Upper lobe of left lung (tissue), 6 donors: ENCODE data around the gene WNT6. TPM values are rescaled to one million over a fixed set of nuclear protein-coding genes. Genes with fewer than 3 reads are reported as not detected.
A peak's percentile ranks its signal among the peaks of the same experiment; 100 is the strongest.

Source experiments
- ATAC-seq, 2 donors: fragments of 200-7000 bp; cut with Tn5 transposase; one replicate each; pipeline ENCODE4 v1.9.1; 2022; ENCODE audit warnings: mild to moderate bottlenecking in 2 of 2, moderate library complexity in 2 of 2; ENCODE audit not compliant: low FRiP score in 2 of 2
- DNase-seq, 2 donors: peaks; one replicate each; pipeline ENCODE4 v3.0.0-alpha.2; 2019 to 2020
- H3K27ac ChIP-seq, 4 donors: fragments of 200-600 bp; sonication (generic); one replicate each; pipeline ENCODE4 v1.5.1; 2016 to 2019
- H3K27me3 ChIP-seq, 4 donors: fragments of 200-600 bp; sonication (generic); one replicate each; pipeline ENCODE4 v1.5.1; 2017 to 2019
- H3K36me3 ChIP-seq, 4 donors: fragments of 200-600 bp; sonication (generic); one replicate each; pipeline ENCODE4 v1.5.1; 2016 to 2019
- H3K4me1 ChIP-seq, 4 donors: fragments of 200-600 bp; sonication (generic); one replicate each; pipeline ENCODE4 v1.5.1; 2018 to 2019
- H3K4me3 ChIP-seq, 4 donors: fragments of 200-600 bp; sonication (generic); one replicate each; pipeline ENCODE4 v1.5.1; 2017 to 2019; ENCODE audit warnings: mild to moderate bottlenecking in 2 of 4, moderate library complexity in 1 of 4
- H3K9me3 ChIP-seq, 4 donors: fragments of 200-600 bp; sonication (generic); one replicate each; pipeline ENCODE4 v1.5.1; 2018 to 2019
- EP300 ChIP-seq, 4 donors: sonication (generic); formaldehyde crosslinking; IDR thresholded peaks; one replicate each; pipeline ENCODE4 v1.5.1; 2017; ENCODE audit warnings: antibody characterized with exemption in 4 of 4, control low read depth in 2 of 4
- POLR2A ChIP-seq, 4 donors: fragments of 450-650 bp; IDR thresholded peaks; one replicate each; pipeline ENCODE4 v1.5.1; 2016 to 2017; ENCODE audit warnings: antibody characterized with exemption in 4 of 4, mild to moderate bottlenecking in 2 of 4
- POLR2AphosphoS5 ChIP-seq, 2 donors: sonication (generic); formaldehyde crosslinking; IDR thresholded peaks; one replicate each; pipeline ENCODE4 v1.5.1; 2017; ENCODE audit warnings: antibody characterized with exemption in 2 of 2
- WGBS, 2 donors: methylation state at CpG; one replicate each; pipeline ENCODE4 v1.1.5; 2017 to 2018; 5-methylcytosine and 5-hydroxymethylcytosine counted together
- total RNA-seq, 6 donors: library from RNA; depleted of rRNA in 4 of 6; stranded (reverse); fragments of >200 nt in 4 of 6; gene quantifications; one replicate each; pipeline versions ENCODE4 v1.1.0 to v1.2.1, GENCODE V29; 2016 to 2021
- TF ChIP-seq, protein P1 (sequence below), 6 experiments: fragments of 450-650 bp in 4 of 6; fragments of 200-600 bp in 2 of 6; sonication (generic) in 2 of 6; IDR thresholded peaks; one replicate each; pipeline ENCODE4 v1.5.1; 2016 to 2019; ENCODE audit warnings: antibody characterized with exemption in 6 of 6
- donor health status: DM: no; HTN: no; CAD: no; lungs with moderate emphysema.
- donor health status: DM: no; HTN: yes; CAD: no; lungs with severe emphysema.

Gene WNT6
- total RNA-seq, 6 donors from 2014 or later = 0.31 to 4.2 (median 0.44) TPM; not detected in 3

DNA sequence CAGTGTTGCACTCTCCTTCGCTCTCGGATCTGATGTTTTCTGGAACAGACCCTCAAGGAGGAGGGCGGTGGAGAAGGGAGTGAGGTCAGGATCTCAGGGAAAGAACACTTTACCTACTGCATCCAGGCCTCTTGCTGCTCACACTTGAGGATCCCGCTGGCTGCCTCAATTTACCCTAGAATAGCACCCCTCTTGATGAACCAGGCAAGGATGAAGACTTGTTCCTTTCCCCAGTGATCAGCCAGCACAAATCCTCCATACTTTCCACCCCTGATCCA is 35.2 kb downstream of the WNT6 start:
- 70 to 76% methylated on average over 3 to 4 of the region's 4 CpGs for WGBS, 2 donors
- Histone ChIP-seq H3K27me3 (peaks cover 3 to 52% (median 23%) of the 10 kb centered on the region in 4 donors), H3K9me3 (no peaks in the 10 kb centered on the region), H3K4me3 (no peak overlapping the region), H3K27ac (no peak overlapping the region), H3K36me3 (no peaks in the 10 kb centered on the region), H3K4me1 (peaks cover 33 to 41% (median 37%) of the 10 kb centered on the region in 4 donors)
- no peak for ATAC-seq
- TF ChIP-seq, protein P1, sequence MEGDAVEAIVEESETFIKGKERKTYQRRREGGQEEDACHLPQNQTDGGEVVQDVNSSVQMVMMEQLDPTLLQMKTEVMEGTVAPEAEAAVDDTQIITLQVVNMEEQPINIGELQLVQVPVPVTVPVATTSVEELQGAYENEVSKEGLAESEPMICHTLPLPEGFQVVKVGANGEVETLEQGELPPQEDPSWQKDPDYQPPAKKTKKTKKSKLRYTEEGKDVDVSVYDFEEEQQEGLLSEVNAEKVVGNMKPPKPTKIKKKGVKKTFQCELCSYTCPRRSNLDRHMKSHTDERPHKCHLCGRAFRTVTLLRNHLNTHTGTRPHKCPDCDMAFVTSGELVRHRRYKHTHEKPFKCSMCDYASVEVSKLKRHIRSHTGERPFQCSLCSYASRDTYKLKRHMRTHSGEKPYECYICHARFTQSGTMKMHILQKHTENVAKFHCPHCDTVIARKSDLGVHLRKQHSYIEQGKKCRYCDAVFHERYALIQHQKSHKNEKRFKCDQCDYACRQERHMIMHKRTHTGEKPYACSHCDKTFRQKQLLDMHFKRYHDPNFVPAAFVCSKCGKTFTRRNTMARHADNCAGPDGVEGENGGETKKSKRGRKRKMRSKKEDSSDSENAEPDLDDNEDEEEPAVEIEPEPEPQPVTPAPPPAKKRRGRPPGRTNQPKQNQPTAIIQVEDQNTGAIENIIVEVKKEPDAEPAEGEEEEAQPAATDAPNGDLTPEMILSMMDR (IDR thresholded peaks at IDR 0.05) = no peak
- TF ChIP-seq EP300 (IDR thresholded peaks at IDR 0.05) (no peak), POLR2A (IDR thresholded peaks at IDR 0.05) (no peak), POLR2AphosphoS5 (IDR thresholded peaks at IDR 0.05) (no peak)
- DNase-seq = no peak

DNA sequence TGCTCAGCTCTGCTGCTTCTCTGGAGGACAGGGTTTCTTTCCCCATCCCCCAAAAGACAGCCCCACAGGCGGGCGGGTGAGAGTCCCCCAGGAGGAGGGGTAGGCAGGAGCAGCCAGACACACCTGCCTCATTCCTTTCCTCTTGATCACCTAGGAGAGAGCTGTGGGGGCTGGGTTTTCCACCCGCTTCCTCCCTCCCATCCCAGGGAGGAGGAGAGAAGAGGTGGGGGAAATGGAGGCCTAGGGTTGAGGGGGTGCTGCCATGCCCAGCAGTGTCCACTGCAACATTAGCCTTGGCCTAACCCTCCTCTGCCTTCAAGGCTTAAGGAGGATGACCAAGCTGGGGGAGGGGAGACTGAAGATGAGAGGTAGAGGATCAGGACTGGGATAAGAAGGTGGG is 35.7 kb downstream of the WNT6 start:
- ATAC-seq (no peak), DNase-seq (no peak)
- Histone ChIP-seq H3K4me3 (no peak overlapping the region), H3K36me3 (no peaks in the 10 kb centered on the region), H3K27me3 (peaks cover 3 to 52% (median 23%) of the 10 kb centered on the region in 4 donors), H3K9me3 (no peaks in the 10 kb centered on the region), H3K27ac (no peak overlapping the region), H3K4me1 (peaks cover 33 to 41% (median 37%) of the 10 kb centered on the region in 4 donors)
- 60 to 73% methylated on average over 3 of the region's 3 CpGs for WGBS, 2 donors
- TF ChIP-seq POLR2AphosphoS5 (IDR thresholded peaks at IDR 0.05) (no peak), POLR2A (IDR thresholded peaks at IDR 0.05) (no peak), EP300 (IDR thresholded peaks at IDR 0.05) (no peak)
- TF ChIP-seq, protein P1 (IDR thresholded peaks at IDR 0.05) = no peak

DNA sequence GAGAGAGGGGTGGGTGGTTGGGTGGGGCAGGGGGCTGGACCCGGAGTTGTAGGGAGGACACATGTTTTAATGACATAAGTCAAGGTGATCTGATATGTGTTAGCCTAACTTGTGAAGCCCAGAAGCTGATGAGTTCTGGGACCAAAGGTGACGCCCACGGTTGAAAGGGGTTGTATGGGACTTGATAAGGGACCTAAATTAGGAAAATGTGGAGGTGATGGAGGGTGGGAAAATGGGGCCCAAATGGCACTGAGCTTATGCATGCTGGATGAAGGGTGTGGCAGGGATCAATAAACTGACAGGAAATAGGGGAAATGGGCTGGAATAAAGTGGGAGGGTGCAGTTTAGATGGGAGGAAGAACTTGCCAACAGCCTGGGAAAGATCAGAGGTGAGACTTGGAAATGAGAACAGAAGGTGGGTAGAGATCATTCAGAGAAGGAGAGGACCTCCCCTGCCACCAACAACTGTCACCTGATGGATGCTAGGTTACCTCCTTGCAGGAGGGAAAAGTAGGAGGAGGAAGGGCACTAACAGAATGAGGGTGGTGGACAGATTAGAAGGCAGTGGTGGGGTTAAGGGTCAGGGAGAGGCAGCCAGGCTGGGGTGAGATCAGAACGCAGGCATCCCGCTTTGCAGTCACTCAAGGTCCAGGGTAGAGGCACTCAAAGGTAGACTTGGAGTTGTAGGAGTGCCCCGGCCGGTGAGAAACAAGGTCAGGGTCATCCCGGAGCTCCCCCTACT is 36.3 kb downstream of the WNT6 start:
- Histone ChIP-seq H3K27me3 (peaks cover 3 to 52% (median 23%) of the 10 kb centered on the region in 4 donors), H3K4me1 (peaks cover 33 to 41% (median 37%) of the 10 kb centered on the region in 4 donors), H3K36me3 (no peaks in the 10 kb centered on the region), H3K4me3 (no peak overlapping the region), H3K27ac (no peak overlapping the region), H3K9me3 (no peaks in the 10 kb centered on the region)
- WGBS, 2 donors = 24 to 35% methylated on average over 5 to 8 of the region's 8 CpGs
- ATAC-seq (no peak), DNase-seq (no peak)
- TF ChIP-seq POLR2A (IDR thresholded peaks at IDR 0.05) (no peak), POLR2AphosphoS5 (IDR thresholded peaks at IDR 0.05) (no peak), EP300 (IDR thresholded peaks at IDR 0.05) (no peak)
- TF ChIP-seq, protein P1 (IDR thresholded peaks at IDR 0.05) = no peak

DNA sequence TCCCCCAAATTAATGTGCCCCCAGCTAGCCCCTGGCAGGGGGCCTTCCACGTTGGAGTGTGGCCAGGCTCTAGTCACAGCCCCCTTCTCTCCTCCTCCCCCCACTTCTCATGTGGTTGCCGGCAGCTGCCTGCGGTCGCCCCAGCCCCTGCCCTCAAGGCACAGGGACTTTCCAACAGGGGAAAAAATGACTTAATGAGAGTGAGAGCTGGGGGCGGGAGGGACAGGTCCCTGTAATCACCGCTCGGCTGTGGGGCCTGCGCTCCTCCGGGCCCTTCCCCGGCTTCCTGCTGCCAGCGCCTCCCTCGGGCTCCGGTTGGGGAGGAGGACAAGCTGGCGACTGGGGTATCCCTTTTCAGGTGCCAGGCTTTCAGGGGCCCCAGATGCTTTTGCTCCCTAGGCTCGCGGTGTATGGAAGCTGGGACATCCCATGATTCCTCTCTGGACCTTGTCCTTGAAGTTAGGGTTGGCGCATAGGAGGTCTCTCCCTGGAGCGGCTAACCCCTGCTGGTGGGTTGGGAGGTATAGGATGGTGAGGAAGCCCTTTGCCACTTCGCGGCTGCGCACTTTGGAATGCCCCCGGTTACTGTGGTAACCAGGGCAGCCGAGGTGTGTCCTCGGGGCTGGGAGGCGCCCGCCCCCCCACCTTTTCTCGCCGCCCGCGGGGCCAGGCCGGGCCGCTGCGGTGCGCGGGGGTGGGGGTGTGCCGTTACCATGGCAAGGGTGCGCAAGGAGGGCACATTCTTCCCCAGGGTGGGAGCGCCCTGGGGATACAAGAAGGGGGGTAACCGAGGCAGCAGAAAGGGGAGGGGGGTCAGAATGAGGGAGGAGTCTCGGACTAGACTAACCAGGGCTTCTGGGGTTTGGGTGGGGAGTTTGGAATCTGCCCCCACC is 37.1 kb downstream of the WNT6 start:
- WGBS, 2 donors = 1 to 3% methylated on average over 13 to 26 of the region's 40 CpGs
- ATAC-seq = no peak
- H3K27me3 ChIP-seq = peaks cover 3 to 52% (median 23%) of the 10 kb centered on the region in 4 donors
- peak overlapping the region in 2 of 4 donors; percentile 11 to 27 for H3K4me3 ChIP-seq
- TF ChIP-seq POLR2AphosphoS5 (IDR thresholded peaks at IDR 0.05) (no peak), POLR2A (IDR thresholded peaks at IDR 0.05) (no peak), EP300 (IDR thresholded peaks at IDR 0.05) (no peak)
- TF ChIP-seq, protein P1 (IDR thresholded peaks at IDR 0.05) = no peak
- H3K27ac ChIP-seq = no peak overlapping the region
- H3K4me1 ChIP-seq = peaks cover 33 to 41% (median 37%) of the 10 kb centered on the region in 4 donors
- H3K36me3 ChIP-seq = no peaks in the 10 kb centered on the region
- H3K9me3 ChIP-seq = no peaks in the 10 kb centered on the region
- DNase-seq = peak in 1 of 2 donors; percentile 87
